AG04450 (cell line): ENCODE measurements around the gene ANTKMT. TPM values are rescaled to one million over a fixed set of nuclear protein-coding genes. Genes with fewer than 3 reads are reported as not detected.

Source experiments
- CTCF ChIA-PET: fragments of 300-600, 350-600 bp; formaldehyde crosslinking; extraction: SDS; loops from one replicate; lab custom pipeline; 2022; ENCODE audit warnings: antibody characterized with exemption, inconsistent platforms; lab: Charles Lee
- POLR2A ChIA-PET: fragments of 350-600 bp; formaldehyde crosslinking; extraction: SDS; loops from one replicate; lab custom pipeline; 2021; ENCODE audit warnings: antibody characterized with exemption, inconsistent platforms; lab: Yijun Ruan, JAX
- DNase-seq: peaks from one replicate; pipeline ENCODE4 v3.0.0-alpha.2; 2011; ENCODE audit warnings: low read depth, low spot score
- H3K27ac ChIP-seq: one replicate; pipeline ENCODE4 v1.5.1; 2012; ENCODE audit warnings: low read depth, low read length, control low read depth
- H3K27me3 ChIP-seq: one replicate; pipeline ENCODE4 v1.6.0; 2012; ENCODE audit warnings: low read length; ENCODE audit not compliant: control insufficient read depth, insufficient read depth
- H3K4me3 ChIP-seq: 2 replicates; pipeline ENCODE4 v1.5.1; 2011; ENCODE audit warnings: mild to moderate bottlenecking, low read depth, low read length, control low read depth
- H3K9me3 ChIP-seq: 2 replicates; pipeline ENCODE4 v1.5.1; 2012; ENCODE audit warnings: low read length; ENCODE audit not compliant: control insufficient read depth, insufficient read depth
- CTCF ChIP-seq: IDR thresholded peaks from 2 replicates; pipeline ENCODE4 v1.5.1; 2011; ENCODE audit warnings: low read depth, low read length, control low read depth, inconsistent platforms
- polyA plus RNA-seq: library from polyadenylated mRNA; depleted of rRNA; stranded (reverse); fragments of >200 nt; gene quantifications from 2 replicates; pipeline ENCODE4 v1.2.3, GENCODE V29; 2011

ANTKMT gene
- polyA plus RNA-seq, 1 experiment: 5.3 TPM

- DNase-seq: no peak
- peak overlapping the region; percentile 64 for H3K4me3 ChIP-seq
- CTCF ChIA-PET: no interaction called here
- H3K9me3 ChIP-seq: peaks cover 7% of the 10 kb centered on the region; the same call in 1 of the 2 replicates
- TF ChIP-seq CTCF: no peak
- no peaks in the 10 kb centered on the region for H3K27me3 ChIP-seq
- POLR2A ChIA-PET: interaction anchor here (0.6 to 0.9 kb wide), 3 partner anchors 10 to 27 kb away, joined by 3 to 4 read pairs (median 3); no protein-coding TSS in a partner anchor
- H3K27ac ChIP-seq: peak overlapping the region; percentile 61
Observed at GRCh38 chr16:678858-679813, 41.8 kb upstream of the ANTKMT start.

GRCh38 chr16:679814-680624 lies 40.9 kb upstream of the ANTKMT start, which contains the start of gene STUB1:
Gene STUB1, plus strand, starts transcription at chr16:680410. Its CDS starts 116 bp downstream, at chr16:680526.
- peak; percentile 54 for DNase-seq
- peak within 1 kb of the TSS; percentile 82 for H3K27ac ChIP-seq
- TF ChIP-seq CTCF: no peak
- H3K9me3 ChIP-seq: peaks cover 10% of the 10 kb centered on the region; the same call in 1 of the 2 replicates
- peak within 1 kb of the TSS; percentile 73 for H3K4me3 ChIP-seq
- H3K27me3 ChIP-seq: no peaks in the 10 kb centered on the region
- CTCF ChIA-PET: no interaction called here
- POLR2A ChIA-PET: interaction anchor here (0.8 to 1.6 kb wide), 3 partner anchors 10 to 13 kb away, joined by 4 to 10 read pairs (median 4); partner anchors contain the start of gene WDR24

GRCh38 chr16:680625-680945 lies 40.4 kb upstream of the ANTKMT start:
- no peak for TF ChIP-seq CTCF
- POLR2A ChIA-PET: interaction anchor here (0.8 to 1.6 kb wide), 3 partner anchors 9 to 14 kb away, joined by 4 to 10 read pairs (median 4); partner anchors contain the start of gene WDR24
- CTCF ChIA-PET: no interaction called here

GRCh38 chr16:680967-681745 lies 39.8 kb upstream of the ANTKMT start:
- Histone ChIP-seq H3K4me3 (peak overlapping the region; percentile 73), H3K9me3 (peaks cover 16% of the 10 kb centered on the region; the same call in 1 of the 2 replicates), H3K27ac (peak overlapping the region; percentile 31), H3K27me3 (no peaks in the 10 kb centered on the region)
- ChIA-PET POLR2A (interaction anchor here (0.8 to 1.6 kb wide), 3 partner anchors 9 to 14 kb away, joined by 4 to 10 read pairs (median 4); partner anchors contain the start of gene WDR24), CTCF (interaction anchor here (1.3 kb wide), 1 partner anchor 14 kb away, joined by 5 read pairs; the partner anchor contains the start of gene RHOT2)
- no peak for DNase-seq
- no peak for TF ChIP-seq CTCF

More at GRCh38 chr16:680625-680945, 40.4 kb upstream of the ANTKMT start:
- no peaks in the 10 kb centered on the region for H3K27me3 ChIP-seq
- no peak for DNase-seq
- peak overlapping the region; percentile 31 for H3K27ac ChIP-seq
- H3K4me3 ChIP-seq: peak overlapping the region; percentile 73
- H3K9me3 ChIP-seq: peaks cover 15% of the 10 kb centered on the region; the same call in 1 of the 2 replicates
